HG03060 (cell line): ENCODE results near the gene NCCRP1.
"Not testable (repeated sequence)": the region's sequence is repeated elsewhere in the genome, so short reads cannot be mapped to it uniquely, and the experiment has no call there.

ENCODE experiments used
- ATAC-seq: cut with Tn5 transposase; IDR thresholded peaks from one replicate; pipeline ENCODE4 v1.9.1; 2021; ENCODE audit warnings: low read depth, moderate number of reproducible peaks; ENCODE audit not compliant: unreplicated experiment

The NCCRP1 gene

DNA sequence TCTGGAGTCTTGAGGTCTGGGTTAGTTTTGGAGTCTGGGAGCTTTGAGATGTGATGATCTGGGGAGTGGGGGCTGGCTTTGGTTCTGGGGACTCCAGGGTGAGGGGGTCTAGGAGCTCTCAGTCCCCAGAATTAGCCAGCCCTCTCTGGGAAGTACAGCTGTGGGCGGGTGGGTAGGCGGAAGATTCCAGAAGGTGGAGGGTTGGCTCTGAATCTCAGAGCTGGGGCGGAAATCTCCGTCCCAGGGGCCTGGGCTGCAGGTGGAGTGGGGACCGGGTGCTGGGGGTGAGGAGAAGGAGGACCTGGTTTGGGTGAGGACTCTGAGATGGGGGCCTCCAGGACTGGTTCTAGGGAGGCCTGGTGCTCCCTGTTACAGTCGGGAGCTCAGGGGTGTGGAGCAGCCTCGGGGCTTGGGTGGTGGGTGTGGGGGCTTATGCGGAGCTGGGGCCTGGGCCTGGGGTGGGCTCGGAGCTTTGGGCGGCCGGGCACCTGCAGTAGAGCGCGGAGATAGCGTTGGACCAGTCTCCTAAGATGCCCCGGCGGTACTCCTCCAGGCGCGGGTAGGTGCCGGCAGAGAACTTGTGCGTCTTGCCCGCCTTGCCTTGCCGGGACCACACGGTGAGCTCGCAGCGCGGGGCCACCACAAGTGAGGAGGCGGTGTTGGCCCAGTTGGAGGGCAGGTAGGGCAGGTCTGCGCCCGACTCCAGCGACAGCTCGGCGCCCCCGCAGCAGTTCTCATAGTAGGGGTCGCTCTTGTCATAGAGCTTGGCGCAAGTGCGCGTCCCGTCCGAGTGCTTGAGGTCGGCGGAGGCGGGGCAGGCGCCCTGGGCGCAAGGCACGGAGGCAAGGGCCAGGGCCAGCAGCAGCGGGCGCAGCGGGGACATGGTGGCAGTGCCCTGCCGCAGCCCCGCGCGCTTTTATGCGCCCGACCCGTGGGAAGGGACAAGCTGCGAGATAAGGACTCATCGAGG lies 6.9 kb downstream of the NCCRP1 start, which contains the start of gene SYCN:
Gene SYCN (minus strand): TSS at position 892 of the 970 bp plus-strand sequence. CDS start 9 bp downstream, at position 883.
- ATAC-seq, result no peak

DNA sequence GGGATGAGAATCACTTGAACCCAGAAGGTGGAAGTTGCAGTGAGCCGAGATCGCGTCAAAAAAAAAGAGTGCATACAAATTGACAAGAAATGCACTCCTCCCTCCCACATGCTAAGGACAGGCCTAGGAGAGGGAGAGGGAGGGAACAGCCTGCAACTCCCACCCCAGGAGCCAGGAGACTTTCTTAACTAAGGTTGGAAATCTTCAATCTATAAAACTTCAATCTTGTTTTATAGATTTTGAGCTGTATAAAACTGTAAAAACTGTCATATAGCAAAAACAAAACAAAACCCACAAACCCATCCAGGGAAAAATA lies 8.6 kb downstream of the NCCRP1 start:
- no peak for ATAC-seq

DNA sequence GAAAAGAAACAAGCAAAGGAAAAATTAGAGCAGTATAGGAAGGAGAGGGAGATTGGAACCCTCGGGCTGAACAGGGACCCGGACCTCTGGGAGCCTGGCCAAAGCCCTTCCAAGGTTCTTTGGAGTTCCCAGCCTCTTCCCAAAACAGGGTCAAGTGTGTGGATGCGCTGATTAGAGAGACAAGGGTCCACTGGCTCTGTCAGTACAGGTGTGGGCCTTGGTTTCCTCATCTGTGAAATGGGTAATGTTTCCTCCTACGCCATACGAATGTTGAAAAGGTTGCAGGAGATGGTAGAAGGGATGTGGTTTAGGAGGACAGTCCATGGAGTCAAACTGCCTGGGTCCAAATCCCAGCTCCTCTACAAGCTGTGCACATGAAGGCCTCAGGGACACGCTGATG lies 9.4 kb downstream of the NCCRP1 start:
- no peak for ATAC-seq

DNA sequence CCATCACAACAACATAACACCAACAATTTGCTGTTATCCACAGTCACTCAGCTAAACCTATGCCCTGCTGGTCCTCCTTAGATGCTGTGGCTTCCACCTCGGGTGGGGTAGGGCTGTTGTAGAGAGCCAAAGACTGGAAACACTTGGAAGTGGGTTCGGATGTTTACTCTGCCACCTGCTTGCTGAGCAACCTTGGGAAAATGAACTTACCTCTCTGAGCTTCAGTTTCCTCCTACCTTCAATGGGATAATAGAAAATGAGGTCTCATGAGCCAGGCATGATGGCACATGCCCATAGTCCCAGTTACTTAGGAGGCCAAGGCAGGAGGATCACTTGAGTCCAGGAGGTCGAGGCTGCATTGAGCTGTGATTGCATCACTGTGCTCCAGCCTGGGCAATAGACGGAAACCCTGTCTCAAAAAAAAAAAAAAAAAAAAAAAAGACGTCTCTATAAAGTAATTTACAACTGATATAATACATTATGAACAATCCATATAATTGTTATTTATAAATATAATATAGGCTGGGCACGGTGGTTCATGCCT lies 10.6 kb downstream of the NCCRP1 start:
- no peak for ATAC-seq

DNA sequence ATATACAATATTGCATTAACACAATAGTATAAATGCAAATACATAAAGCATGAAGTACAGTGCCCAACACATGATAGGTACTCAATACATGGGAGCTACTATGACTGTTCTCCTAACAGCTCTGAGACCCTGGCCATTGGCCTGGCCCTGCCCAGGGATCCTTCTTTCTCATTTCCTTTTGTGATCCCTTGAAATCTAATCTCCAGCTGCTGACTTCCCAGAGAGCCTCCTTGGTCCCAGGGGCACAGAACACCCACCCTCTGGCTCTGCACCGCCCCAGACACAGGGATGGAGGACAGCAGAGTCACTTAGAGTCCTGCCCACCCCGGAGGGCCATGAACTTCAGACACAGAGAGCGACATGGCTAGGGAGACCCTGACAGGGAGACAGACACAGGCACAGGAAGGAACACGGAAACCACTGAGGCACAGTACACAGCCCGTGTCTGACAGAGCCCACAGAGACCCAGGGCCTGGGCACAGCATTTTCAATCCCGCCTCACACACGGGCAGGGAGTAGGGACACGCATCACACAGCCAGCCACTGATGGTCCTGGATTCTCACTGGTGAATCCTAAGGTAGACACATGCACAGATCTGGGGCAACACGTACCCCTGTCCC lies 11.5 kb downstream of the NCCRP1 start:
- ATAC-seq, result no peak

DNA sequence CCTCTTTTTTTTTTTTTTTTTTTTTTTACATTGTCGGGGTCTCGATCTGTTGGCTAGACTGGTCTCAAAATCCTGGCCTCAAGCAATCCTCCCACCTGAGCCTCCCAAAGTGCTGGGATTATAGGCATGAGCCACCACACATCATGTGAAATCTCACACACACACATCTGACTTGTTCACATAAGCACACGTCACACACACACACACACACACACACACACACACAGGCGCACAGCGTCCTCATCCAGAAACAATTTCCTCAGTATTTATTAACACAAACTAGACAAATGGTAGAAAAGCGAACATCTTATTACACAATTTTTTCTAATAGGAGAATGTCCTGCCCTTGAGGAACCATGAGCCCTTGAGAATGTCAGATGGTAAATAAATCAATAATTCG lies 12.4 kb downstream of the NCCRP1 start:
- no peak for ATAC-seq

DNA sequence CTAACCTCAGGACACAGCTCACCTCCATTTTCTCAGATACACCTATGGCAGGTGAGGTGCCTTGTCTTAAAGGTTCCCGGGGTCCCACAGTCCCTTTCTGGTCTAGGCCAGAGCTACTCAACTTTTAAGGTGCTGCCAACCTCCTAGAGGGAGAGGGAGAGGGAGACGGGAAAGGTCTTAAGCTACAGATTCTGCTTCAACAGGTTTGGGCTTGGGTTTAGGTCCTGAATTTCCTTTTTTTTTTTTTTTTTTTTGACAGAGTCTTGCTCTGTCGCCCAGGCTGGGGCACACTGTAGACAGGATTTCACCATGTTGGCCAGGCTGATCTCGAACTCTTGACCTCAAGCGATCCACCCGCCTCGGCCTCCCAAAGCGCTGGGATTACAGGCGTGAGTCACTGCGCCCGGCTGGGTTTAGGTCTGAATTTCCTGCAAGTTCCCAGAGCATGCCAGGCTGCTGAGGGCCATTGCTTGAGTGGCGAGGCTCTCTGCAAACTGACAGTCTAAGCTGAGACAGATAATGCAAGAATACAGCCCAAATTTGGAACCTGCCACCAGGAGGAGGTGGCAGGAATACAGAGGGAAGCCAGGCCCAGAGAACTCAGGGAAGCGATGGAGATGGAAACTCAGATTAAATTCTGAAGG lies 15.1 kb downstream of the NCCRP1 start:
- ATAC-seq, result no peak

DNA sequence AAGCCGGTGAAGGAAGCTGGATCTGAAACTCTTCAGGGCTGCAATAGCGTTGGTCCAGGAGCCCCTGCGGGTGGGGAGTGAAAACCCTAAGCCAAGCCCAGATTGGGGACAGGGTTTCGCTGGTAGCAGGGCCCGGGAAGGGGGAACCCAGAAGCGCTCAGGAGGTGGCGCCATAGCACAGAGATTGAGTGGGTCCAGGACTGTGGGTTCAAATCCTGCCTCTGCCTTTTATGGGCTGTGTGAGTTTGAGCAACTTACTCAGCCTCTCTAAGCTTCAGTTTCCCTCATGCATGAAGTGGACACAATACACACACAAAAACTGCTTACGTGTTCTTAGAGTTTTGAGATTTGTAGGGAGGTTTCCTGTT lies 15.6 kb downstream of the NCCRP1 start:
- no peak for ATAC-seq

DNA sequence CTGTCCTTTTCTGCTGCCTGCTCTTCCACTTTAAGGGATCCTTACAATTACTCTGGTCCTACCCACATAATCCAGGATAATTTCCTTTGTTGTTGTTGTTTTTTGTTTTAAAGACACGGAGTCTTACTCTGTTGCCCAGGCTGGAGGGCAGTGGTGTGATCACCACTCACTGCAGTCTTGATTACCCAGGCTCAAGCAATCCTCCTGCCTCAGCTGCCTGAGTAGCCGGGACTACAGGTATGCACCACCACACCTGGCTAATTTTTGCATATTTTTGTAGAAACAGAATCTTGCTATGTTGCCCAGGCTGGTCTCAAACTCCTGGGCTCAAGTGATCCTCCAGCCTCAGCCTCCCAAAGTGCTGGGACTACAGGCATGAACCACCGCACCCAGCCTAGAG lies 18.6 kb downstream of the NCCRP1 start:
- ATAC-seq, result not testable (repeated sequence)

DNA sequence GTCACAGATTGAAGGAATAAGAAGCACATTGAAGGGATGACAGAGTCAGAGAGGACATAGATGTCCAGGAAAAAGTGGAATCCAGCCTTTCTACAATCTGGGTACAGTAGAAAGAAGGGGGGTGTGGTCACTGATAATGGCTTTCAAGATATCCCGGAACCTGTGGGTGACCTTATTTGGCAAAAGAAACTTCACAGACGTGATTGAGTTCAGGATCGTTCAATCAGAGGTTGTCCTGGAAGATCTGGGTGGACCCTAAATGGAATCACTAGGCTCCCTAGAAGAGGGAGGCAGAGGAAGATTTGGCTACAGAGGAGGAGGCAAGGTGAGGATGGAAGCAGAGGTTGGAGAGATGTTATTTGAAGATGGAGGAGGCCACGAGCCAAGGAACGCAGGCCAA lies 20.3 kb downstream of the NCCRP1 start:
- no peak for ATAC-seq

DNA sequence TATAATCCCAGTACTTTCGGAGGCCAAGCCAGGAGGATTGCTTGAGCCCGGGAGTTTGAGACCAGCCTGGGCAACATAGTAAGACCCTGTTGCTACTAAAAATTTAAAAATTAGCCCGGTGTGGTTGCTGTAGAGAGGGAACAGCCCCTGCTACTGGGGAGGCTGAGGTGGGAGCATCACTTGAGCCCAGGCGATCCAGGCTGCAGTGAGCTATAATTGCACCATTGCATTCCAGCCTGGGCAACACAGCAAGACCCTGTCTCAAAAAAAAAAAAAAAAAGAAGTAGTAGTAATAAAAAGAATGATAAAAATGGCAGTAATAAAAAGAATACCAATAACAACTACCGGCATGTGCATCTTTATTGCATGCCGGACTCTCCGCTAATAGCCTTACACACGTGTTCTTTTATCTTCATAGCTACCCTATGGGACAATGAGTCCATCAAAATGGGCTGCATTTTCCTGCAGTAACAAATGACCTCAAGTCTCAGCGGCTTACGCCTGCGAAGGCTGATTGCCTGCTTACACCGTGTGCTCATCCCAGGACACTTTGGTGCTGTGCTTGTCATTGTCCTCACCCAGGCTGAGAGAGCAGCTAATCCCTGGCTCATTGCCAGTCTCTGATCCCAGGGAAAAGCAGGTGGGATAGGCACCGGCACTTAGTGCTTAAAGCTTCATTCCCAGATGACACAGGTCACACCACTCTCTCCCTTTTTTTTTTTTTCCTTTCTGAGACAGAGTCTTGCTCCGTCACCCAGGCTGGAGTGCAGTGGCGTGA lies 21.7 kb downstream of the NCCRP1 start:
- ATAC-seq, result no peak

DNA sequence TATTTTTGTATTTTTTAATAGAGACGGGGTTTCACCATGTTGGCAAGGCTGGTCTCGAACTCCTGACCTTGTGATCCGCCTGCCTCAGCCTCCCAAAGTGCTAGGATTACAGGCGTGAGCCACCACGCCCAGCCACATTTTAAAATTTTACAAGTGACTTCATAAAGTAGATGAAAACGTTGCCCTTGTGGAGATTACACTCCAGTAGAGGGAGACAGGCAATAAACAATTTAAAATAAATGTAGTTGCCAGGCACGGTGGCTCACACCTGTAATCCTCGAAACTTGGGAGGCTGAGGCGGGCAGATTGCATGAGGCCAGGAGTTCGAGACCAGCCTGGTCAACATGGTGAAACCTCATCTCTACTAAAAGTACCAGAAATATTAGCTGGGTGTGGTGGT lies 22.3 kb downstream of the NCCRP1 start:
- ATAC-seq, result not testable (repeated sequence)

DNA sequence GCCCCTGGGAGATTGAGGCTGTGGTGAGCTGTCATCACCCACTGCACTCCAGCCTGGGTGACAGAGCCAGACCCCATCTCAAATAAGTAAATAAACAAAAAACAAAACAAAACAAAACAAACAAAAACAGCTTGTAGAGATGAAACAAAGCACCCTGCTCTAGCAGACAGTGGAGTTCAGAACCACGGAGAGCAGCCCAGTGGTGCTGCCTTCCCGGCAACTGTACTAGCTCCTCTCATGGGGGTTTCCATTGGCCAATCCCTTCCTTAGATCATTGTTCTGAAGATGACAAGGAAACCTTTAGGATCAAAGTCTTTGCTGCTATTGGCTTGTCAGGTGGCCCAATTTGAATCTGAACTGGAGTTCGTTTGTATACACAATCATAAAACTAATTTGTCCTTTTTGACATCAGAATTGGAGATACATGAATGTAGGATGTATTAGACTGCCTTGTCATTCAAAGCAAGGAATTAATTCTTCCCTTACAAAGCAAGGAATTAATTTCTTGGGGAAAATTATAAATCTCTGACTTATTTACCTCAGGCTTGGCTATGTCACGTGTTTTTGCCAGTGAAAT lies 27.0 kb downstream of the NCCRP1 start:
- no peak for ATAC-seq

DNA sequence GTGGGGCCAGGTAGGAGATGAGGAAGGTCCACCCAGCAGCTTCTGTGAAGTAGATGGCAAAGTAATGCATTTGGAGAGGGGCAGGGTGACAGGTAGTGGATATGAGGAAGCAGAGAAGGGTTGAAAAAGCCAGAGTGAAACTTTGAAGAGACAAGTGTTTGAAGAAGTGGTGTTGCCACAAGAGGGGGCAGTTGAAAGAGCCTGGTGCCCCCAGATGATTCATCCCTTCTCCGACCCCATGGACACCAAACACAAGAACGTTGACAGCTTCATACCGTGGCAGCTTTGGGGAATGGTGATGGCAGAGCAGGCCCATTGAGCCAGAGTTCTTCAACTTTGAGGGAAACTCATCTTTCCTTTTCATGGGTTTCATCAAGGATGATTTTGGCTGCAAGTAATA lies 28.1 kb downstream of the NCCRP1 start:
- no peak for ATAC-seq

DNA sequence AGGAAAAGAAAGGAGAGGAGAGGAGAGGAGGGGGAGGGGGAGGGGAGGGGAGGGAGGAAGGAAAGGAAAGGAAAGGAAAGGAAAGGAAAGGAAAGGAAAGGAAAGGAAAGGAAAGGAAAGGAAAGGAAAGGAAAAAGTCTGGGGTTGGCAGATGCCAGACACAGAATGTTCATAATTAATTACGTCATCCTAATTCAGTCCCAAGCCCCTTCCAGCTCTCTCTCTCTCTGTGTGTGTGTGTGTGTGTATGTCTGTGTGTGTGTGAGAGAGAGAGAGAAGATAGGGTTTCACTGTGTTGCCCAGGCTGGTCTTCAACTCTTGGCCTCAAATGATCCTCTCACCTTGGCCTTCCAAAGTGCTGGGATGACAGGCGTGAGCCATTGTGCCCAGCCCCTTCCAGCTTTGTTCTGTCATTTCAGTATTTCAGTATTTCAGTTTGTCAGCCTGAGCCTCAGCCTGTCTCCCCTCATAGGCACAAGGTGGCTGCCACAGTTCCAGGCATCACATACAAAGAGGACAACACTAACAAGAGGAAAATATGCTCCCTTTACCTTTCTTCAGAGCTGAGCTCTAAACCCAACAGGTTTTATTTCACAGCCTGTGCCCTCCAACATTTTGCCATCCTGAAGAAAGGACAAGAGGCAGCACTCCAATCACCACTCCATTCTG lies 33.5 kb downstream of the NCCRP1 start:
- no peak for ATAC-seq

DNA sequence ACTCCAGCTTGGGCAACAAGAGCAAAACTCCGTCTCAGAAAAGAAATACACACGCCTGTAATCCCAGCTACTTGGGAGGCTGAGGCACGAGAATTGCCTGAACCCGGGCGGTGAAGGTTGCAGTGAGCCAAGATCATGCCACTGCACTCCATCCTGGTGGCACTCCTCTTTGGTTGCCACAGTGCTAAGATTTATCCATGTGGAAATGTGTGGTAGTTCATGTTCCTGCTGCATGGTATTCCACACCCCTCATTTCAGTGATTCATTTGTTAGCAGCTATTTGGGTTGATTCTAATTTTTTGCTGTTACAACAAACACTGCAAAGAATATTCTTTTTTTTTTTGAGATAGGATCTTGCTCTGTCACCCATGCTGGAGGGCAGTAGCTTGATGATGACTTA lies 35.9 kb downstream of the NCCRP1 start:
- no peak for ATAC-seq

DNA sequence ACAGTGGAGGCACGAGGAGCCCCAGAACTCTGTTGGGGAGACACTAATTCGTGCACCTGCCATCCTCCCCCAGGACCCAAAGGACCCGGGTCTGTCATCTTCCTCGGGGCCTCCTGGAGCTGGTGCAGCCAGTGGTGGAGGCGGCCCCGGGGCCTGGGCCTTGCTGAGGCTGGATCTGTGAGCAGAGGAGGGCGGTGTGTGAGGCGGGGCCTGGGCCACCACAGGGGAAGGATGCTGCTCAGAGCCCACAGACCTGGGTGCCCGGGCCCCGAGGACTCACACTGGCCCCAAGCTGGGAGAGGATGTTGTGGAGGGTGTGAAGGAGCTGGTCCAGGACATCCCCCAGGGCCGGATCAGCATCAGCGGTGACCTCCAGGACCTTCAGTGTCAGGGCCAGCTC lies 39.8 kb downstream of the NCCRP1 start:
- ATAC-seq, result no peak

DNA sequence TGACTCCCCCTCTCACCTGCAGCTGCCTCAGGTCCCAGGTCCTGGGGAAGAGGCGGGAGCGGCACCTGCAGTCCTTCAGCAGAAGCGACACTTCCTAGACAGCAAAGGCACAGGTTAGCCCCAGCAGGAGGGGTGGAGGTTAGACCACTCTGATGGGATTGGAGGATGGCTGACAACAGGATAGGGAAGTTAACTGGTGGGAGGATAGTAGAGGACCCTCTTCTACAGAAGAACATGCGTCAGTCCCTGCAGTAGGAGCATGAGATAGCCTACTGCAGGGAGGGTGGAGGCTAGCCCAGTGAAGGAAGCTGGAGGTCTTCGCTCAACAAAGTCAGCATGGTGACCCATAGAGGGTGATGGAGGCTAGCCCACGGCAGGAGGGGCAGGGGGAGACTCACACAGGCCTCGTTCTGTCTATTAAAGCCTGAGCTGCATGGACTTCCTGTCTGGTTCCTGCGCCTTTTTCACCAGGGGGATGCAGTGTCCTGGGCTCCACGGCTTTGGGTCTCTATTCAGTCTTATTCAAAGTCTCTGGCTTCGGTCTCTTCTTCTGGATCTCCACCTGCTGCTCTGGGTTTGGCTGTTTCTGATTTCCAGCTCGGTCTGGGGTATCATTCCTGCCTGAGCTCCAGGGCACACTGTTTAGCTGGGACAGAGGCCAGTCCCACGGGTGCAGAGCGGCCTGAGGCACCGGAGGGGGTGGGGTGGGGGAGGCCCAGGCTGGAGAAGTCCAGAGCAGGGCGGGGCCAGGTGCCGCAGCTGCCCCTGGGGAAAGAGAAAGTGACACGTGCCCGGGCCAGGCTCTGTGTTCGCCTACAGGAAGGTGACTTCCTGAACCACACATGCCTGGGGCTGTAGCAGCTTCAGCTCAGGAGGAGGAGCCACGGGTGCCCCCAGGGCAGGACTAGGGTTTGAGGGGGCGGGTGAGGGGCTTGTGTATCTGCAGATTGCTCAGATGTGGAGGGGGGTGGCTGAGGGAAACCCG lies 40.7 kb downstream of the NCCRP1 start:
- no peak for ATAC-seq

DNA sequence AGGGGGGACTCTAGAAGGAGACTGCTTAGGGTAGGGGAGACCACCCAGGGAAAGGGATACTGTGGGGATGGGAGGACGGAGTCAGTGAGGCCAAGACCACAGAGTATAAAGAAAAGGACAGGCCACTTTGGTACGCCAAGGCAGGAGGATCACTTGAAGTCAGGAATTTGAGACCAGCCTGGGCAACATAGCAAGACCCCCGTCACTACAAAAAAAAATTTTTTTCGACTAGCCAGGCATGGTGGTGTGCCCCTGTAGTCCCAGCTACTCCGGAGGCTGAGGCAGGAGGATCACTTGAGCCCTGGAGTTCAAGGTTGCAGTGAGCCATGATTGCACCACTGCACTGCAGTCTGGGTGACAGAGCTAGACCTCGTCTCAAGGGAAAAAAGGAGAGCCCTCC lies 41.4 kb downstream of the NCCRP1 start:
- no peak for ATAC-seq
